ENCODE results near the gene DNAJB13. TPM values are rescaled to one million over a fixed set of nuclear protein-coding genes. Genes with fewer than 3 reads are reported as not detected.
A peak's percentile ranks its signal among the peaks of the same experiment; 100 is the strongest.

DNAJB13 gene
- total and polyA plus RNA-seq, 2 of the 13 experiments (the other 11 are each of a cell fraction or from before 2014, with no cell fraction given): 2.3 TPM; not detected in 1

DNA sequence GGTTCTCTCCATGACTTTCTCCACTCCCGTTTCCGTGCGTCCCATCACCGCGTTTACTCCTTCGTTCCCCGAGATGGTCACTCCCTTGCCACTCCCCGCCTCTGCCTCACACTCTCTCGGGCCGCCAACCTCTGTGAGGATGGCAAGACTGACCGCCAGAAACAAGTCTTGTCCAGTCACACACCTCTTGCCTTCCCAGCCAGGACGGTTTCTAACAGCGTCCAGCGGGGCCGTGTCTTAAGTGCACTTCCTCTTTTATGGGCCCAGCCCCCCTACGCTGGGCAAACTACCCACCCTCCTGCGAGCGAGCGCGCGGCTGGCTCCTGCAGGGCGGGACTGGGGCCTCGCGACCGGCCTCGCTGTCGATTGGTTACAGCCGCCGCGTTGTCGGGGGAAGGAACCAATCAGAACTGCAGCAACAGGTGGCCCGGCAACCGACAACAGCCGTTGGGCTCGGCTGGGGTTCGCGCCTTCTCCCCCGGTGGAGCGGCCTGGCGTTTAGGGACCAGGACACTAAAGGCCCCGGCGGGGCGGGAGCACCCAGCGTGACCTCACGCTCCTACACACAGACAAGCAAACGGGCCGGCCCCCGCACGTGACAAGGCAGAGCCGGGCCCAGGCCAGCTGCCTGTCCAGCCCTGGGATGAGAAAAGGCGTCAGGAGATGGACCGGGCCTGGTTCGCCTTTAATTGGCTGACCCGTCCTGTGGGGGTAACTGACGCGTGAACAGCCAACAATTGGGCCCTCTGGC is 32.3 kb downstream of the DNAJB13 start:
- in situ Hi-C loops (cut with HindIII; ENCODE audit: extremely low pct_ligation_motif_present, low pct_unique_long_range_greater_than_20kb): no loop called here
- Histone ChIP-seq H3K36me3 (replicated peaks in 1 of 2; ENCODE audit: control insufficient read depth in 1 of 2, insufficient read depth in 2 of 2, low read length in 2 of 2) (peaks cover 3 to 16% of the 10 kb centered on the region in 2 experiments; a peak in 4 of 5 replicates), H4K20me1 (ENCODE audit: insufficient read depth, low read length) (no peaks in the 10 kb centered on the region), H3K27me3 (ENCODE audit: control insufficient read depth in 1 of 2, insufficient read depth in 2 of 2, low read length in 2 of 2) (no peaks in the 10 kb centered on the region), H3K4me1 (ENCODE audit: insufficient read depth, low read length) (peaks cover 52% of the 10 kb centered on the region), H3K4me3 (replicated peaks in 1 of 3; ENCODE audit: insufficient read depth in 1 of 3, low read depth in 2 of 3, low read length in 3 of 3) (peak overlapping the region; percentile 71 to 93 (median 86)), H2AFZ (ENCODE audit: low read length) (peak overlapping the region; percentile 77), H3K79me2 (ENCODE audit: insufficient read depth, low read length) (peaks cover 3% of the 10 kb centered on the region), H3K9me3 (ENCODE audit: low read length) (no peaks in the 10 kb centered on the region), H3K27ac (ENCODE audit: extremely low read length, insufficient read depth, low read length) (peak overlapping the region; percentile 91), H3K9ac (ENCODE audit: insufficient read depth, low read depth, low read length) (peak overlapping the region; percentile 76), H3K4me2 (ENCODE audit: low read depth, low read length) (peak overlapping the region; percentile 100)
- FAIRE-seq (peak; percentile 15), ATAC-seq (peak; percentile 94), DNase-seq (ENCODE audit: low spot score) (peak; percentile 94)
- ChIA-PET CTCF (ENCODE audit: low intra/inter-chr PET ratio, low total read pairs) (no interaction called here), POLR2A (interaction anchor here (0.8 to 4.9 kb wide), 8 partner anchors 8 to 510 kb away, joined by 3 to 32 read pairs (median 3); partner anchors contain the start of genes C2CD3, LIPT2 and PPME1)
- BruUV-seq (replicated peaks): no TSS peak
- intact Hi-C loops (cut with micrococcal nuclease; ENCODE audit: unreplicated experiment): no loop called here
- WGBS (ENCODE audit: low lambda C conversion rate): 2% methylated on average over 15 of the region's 56 CpGs
- TF ChIP-seq GTF3A (CRISPR knock-in tag; conservative IDR thresholded peaks at IDR 0.05) (peak; percentile 83; the same call in 1 of the 2 replicates), ZNF496 (CRISPR knock-in tag; IDR thresholded peaks at IDR 0.05; ENCODE audit: insufficient replicate concordance) (no peak), GTF2F1 (IDR thresholded peaks at IDR 0.05; ENCODE audit: low read length) (no peak), TCF12 (IDR thresholded peaks at IDR 0.05) (no peak), TCF12 (CRISPR knock-in tag; IDR thresholded peaks at IDR 0.05) (no peak), ZNF432 (CRISPR knock-in tag; IDR thresholded peaks at IDR 0.05; ENCODE audit: borderline replicate concordance) (no peak), HDAC6 (IDR thresholded peaks at IDR 0.05; ENCODE audit: low read depth, low read length) (no peak), ZNF619 (CRISPR knock-in tag; IDR thresholded peaks at IDR 0.05) (peak; percentile 76; the same call in 1 of the 2 replicates), BORCS8-MEF2B (CRISPR knock-in tag; IDR thresholded peaks at IDR 0.05) (peak; percentile 95), ZNF10 (CRISPR knock-in tag; IDR thresholded peaks at IDR 0.05; ENCODE audit: borderline replicate concordance, low read depth) (no peak), ZNF550 (CRISPR knock-in tag; IDR thresholded peaks at IDR 0.05; ENCODE audit: borderline replicate concordance) (no peak; the same call in 1 of the 2 replicates), ZFP62 (CRISPR knock-in tag; IDR thresholded peaks at IDR 0.05) (no peak), MTF1 (CRISPR knock-in tag; IDR thresholded peaks at IDR 0.05) (peak; percentile 73), SAP130 (CRISPR knock-in tag; IDR thresholded peaks at IDR 0.05; ENCODE audit: low read depth) (peak; percentile 93), ZFYVE20 (CRISPR knock-in tag; IDR thresholded peaks at IDR 0.05; ENCODE audit: borderline replicate concordance, low read depth) (0 out of 2 replicates have a peak, but pooled peaks have one; percentile 41), JARID2 (CRISPR knock-in tag; IDR thresholded peaks at IDR 0.05; ENCODE audit: insufficient replicate concordance) (no peak), ZNF577 (CRISPR knock-in tag; IDR thresholded peaks at IDR 0.05; ENCODE audit: borderline replicate concordance, low read depth) (no peak; the same call in 1 of the 2 replicates), MEIS1 (CRISPR knock-in tag; IDR thresholded peaks at IDR 0.05; ENCODE audit: borderline replicate concordance) (peak; percentile 91), STAT5B (CRISPR knock-in tag; IDR thresholded peaks at IDR 0.05) (peak; percentile 62)
- TF ChIP-seq, protein P1, sequence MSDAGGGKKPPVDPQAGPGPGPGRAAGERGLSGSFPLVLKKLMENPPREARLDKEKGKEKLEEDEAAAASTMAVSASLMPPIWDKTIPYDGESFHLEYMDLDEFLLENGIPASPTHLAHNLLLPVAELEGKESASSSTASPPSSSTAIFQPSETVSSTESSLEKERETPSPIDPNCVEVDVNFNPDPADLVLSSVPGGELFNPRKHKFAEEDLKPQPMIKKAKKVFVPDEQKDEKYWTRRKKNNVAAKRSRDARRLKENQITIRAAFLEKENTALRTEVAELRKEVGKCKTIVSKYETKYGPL (CRISPR knock-in tag; IDR thresholded peaks at IDR 0.05): peak; percentile 85
- TF ChIP-seq, protein P2, sequence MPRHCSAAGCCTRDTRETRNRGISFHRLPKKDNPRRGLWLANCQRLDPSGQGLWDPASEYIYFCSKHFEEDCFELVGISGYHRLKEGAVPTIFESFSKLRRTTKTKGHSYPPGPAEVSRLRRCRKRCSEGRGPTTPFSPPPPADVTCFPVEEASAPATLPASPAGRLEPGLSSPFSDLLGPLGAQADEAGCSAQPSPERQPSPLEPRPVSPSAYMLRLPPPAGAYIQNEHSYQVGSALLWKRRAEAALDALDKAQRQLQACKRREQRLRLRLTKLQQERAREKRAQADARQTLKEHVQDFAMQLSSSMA (CRISPR knock-in tag; IDR thresholded peaks at IDR 0.05): peak; percentile 80; the same call in 1 of the 2 replicates
- TF ChIP-seq, protein P3, sequence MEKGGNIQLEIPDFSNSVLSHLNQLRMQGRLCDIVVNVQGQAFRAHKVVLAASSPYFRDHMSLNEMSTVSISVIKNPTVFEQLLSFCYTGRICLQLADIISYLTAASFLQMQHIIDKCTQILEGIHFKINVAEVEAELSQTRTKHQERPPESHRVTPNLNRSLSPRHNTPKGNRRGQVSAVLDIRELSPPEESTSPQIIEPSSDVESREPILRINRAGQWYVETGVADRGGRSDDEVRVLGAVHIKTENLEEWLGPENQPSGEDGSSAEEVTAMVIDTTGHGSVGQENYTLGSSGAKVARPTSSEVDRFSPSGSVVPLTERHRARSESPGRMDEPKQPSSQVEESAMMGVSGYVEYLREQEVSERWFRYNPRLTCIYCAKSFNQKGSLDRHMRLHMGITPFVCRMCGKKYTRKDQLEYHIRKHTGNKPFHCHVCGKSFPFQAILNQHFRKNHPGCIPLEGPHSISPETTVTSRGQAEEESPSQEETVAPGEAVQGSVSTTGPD (CRISPR knock-in tag; IDR thresholded peaks at IDR 0.05): peak; percentile 56; the same call in 1 of the 2 replicates

All from HepG2 (cell line).